NCI-H146 treated with DMSO at 0.1 percent for 48 hours (cell line): ENCODE data around the gene FBXL17.

Experiments used
- DNase-seq: peaks from one replicate; lab custom pipeline; 2025; ENCODE audit not compliant: unreplicated experiment; lab: John Stamatoyannopoulos, UW

The FBXL17 gene

DNA sequence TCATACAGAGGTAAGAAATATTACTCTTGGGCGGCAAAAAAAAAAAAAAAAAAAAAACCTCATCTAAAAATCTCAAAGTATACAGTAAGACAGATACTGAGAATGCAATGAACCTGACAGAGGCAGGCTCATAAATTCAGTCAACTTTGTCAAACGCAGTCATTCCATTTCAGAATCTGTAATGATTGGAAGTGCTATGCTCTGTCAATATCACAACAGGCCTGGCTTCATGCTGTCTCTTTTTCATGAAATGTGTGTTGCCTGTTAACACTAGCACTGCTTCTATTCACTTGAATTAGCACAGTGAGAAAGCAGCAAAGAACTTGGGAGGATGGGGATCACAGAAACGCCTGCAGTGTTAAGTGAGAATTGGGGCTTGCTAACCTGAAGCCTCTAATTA lies 510.9 kb downstream of the FBXL17 start:
- no peak for DNase-seq

DNA sequence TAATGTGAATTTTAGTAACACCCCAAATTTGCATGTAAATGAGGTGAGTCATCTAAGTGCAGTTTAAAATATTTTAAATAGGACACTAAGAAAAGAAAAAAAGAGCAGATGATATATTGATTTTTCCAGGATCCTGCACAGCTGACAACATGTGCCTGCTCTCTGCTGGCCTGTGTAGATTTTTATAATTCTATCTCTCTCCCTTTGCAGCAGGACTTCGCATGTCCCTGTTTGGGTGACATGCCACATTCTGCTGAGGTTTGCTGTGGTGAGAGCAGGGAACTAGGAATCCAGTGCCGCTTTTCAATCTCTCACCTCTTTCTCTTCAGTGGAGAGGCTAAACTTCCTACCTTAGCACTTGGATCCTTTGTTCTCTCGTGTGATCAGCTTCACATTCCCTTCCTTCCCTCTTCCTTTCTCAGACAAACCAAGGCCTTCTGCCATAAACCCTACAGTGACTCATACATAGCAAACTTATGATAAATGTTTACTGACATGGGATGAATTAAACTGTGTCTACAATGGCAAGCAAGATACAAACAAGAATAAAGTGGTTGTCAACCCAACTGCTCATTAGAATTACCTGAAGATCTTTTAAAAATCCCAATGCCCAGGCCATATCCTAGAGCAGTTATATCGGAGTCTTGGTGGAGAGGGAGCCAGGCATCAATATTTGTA lies 512.3 kb downstream of the FBXL17 start:
- peak; percentile 15 for DNase-seq

DNA sequence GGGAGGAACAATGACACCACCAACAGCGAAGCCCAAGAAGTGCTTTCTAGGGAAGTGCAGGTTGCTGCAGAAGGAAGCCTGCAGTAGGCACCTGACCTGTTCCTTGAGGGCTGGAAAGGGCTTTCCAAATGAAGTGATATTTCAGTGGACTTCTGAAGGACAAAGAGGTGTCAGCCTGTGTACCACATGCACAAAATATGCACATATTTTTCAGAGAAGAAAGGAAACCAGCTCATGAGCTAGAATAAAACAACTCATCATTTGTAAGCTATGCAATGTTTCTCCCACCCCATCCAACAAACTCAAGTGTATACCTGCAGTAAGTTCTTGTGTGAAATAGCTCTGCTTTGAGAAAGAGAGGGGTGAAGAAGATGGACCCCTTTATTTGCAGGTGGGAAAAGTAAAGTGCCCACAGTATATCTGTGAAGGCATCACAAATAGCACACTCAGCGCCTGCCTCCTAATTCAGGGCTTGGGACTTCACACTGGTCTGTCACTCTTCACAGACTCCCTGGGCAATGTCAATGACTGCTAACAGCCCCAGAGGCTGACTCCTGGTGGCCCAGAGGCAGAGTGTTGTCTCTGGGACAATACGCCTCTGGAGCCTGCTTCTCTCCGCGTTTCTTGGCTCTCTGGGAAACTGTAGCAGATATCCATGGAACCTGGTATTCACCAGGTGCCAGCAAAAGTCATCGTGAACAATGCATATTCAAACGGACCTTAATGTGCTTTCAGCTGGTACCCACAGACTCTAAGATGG lies 513.1 kb downstream of the FBXL17 start:
- DNase-seq, result no peak

- no peak for DNase-seq
These were observed 514.6 kb downstream of the FBXL17 start for GRCh38 chr5:107867266-107867665.

- DNase-seq, result no peak
These were observed 517.1 kb downstream of the FBXL17 start for GRCh38 chr5:107864793-107865192.

DNA sequence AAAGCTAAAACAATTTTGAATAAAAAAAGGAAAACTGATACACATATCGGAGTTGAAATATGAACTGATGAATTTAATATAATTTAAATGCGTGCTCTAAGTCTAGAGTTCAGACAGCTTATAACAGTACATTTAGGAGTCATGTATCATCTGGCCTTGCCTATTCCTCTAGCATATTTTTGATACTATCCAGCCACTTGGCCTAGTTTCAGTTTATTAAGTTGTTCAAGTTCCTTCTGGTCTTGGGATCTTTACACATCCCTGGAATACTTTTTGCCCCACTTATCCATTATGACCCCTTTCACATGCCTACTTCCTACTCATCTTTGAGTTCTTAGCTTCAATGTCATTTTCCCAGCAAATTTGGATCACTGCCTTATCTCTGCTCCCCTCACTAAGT lies 518.8 kb downstream of the FBXL17 start:
- no peak for DNase-seq

DNA sequence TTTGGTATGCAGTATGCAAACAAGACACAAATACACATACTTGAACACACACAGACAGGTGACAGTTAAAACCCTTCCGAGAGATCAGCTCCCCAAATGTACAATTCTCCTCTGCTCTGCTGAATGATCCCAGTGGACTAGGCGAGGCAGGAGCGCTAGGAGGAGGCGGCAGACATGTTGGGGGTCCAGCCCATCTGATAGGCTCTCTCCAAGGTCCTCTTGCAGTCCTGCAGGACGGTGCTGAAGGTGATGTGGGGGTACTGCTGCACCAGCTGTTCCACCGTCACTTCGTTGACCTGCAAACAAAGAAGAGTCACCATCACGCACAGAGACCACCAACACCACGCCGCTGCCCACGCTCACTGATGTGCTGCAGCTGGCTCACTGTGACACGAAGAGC lies 520.3 kb downstream of the FBXL17 start:
- DNase-seq, result no peak

GRCh38 chr5:107860044-107860443 lies 521.9 kb downstream of the FBXL17 start:
- no peak for DNase-seq

- DNase-seq, result no peak
These were observed 523.1 kb downstream of the FBXL17 start for GRCh38 chr5:107858788-107859187.

GRCh38 chr5:107858324-107858723 lies 523.6 kb downstream of the FBXL17 start:
- DNase-seq, result no peak

GRCh38 chr5:107857785-107858184 lies 524.1 kb downstream of the FBXL17 start:
- no peak for DNase-seq

DNA sequence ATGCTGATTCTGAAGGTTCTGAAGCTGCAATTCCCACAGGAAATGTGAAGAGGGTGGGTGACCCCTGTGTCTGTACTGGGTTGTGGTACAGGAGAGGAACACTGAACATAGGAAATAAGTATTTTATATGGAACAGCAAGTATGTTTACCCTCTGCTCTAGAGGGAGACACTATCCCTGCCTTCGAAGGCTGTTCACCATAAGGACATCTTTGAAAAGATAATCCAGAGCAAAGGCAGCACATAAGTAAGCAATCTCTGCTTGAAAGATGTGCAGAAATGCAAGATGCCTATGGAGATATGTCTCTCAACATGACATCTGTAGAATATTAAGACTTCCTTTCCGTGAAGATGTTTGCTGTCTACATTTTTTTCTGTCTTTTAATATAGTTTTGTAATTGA lies 526.7 kb downstream of the FBXL17 start:
- no peak for DNase-seq

GRCh38 chr5:107853696-107854095 lies 528.2 kb downstream of the FBXL17 start:
- DNase-seq, result no peak

GRCh38 chr5:107853031-107853430 lies 528.9 kb downstream of the FBXL17 start:
- DNase-seq, result no peak

GRCh38 chr5:107849118-107849517 lies 532.8 kb downstream of the FBXL17 start:
- no peak for DNase-seq

DNA sequence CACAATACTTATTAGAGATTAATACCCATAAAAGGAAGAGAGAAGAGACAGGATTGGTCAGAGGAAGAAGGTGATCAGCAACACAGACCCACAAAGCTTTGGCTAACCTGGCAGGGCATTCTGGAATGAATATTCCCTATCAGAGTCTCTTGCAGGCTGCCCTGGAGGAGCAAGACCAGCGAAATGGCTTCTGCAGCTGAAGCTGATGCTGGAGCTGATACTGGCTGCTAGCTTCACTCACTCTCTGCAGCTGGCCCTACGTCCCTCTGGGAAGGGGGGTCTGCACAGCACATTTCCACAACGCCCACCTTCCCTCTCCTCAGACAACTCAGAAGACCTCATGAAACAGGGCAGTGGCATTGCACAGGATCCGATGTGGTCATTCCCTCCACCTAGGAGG lies 541.3 kb downstream of the FBXL17 start:
- no peak for DNase-seq

DNA sequence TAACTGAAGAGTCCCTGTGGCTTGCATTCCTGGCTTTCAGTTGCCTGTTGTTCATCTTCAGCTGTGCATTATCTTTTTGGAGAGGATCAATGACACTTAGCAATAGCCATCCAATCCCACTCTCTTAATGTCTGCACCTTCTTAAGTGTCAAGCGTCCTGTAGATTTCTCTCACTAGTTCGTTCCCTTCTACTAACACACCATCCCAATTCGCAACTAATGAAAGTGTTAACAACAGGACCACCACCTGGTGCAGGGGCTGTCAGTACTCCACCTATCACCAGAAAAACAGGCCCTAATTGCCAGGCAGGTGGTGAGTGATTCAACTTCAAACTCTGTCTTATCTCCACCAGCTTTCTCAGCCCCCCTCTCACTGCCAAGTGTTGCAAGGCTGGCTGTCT lies 541.7 kb downstream of the FBXL17 start:
- DNase-seq, result no peak

DNA sequence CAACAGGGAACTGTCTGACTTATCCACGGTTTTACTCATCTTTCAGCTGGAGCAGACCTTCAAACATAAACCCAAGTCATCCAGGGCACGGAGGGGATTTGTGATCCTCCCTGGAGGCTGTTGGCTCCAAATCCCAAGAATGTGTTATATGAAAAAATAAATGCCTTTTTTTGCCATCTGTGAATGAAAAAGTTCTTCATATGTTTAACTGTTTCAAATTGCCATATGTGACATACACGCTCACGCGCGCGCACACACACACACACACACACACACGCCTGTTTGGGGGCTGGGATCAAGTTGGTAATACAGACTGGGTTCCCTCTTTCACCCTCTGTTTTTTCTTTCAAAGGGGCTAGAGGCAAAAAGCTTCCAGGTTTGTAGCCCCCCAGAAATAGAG lies 546.8 kb downstream of the FBXL17 start:
- no peak for DNase-seq

DNA sequence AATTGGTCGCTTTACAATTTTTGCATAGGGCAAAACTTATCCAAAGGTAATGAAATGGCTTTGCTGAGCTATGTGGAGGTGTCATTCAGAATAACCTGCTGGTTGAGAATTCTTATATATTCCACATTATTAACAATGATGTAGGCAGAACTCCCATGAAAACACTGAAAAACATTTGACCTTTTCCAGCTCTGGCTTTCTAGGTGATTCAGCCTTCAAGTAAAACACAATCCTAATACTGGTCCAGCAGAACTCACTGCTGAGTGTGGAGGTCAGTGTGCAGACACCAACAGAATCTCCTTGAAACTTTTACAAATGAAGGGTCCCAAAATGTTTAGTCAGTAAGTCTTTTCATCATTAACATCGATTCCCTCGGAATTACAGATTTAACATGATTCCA lies 549.2 kb downstream of the FBXL17 start:
- no peak for DNase-seq

DNA sequence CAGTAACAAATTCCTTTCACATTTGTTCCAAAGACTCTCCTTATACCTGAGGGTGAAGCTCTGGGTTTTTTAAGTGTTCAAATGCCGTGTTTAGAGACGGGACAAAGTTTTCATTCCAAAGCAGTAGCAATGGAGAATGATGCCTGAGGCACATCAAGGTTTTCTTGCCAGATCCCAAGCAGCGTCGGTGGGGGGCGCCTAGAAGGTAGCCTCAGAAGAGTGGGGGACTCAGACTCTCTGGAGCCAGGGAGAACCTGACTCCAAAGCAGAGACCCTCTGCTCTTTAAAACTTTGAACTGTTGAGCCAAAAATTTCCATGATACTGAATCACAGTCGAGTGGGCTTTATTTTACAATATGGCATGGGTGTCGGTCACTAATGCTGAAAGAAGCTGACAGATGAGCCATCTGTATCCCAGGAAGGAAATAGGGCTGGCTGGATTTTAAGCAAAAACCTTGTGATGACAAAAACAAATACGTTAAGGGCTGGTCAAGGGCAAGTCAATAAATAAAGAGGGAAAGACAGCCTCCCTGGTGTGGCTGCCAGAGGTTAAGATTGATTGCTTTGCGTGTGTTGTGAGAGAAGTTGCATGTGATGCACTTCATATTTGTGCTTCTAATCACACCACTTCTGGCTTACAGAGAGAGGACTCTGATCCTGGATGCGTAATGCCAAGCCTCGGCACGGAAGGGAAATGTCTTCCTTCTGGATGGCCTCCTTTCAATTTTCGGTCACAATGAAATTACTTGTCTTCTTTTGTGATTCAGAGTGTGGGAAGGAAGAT lies 550.1 kb downstream of the FBXL17 start:
- DNase-seq, result no peak

DNA sequence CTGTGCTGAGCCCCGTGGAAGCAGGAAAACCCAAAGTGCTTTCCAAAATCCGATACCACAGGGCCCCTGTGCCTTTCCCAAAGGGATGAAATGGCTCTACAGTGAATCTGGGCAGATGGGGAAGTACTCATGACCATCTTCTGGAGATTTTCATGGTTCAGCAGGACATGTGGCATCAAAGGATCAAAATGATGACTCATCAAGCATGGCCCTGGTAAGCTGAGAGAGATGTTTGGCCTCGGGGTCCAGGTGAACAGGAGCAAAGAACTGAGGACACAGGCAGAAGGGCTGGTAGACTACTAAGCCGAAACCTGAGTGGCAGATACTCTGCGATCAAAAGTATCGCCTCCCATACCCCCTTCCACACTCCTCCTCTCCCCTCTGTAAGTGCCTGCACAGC lies 551.1 kb downstream of the FBXL17 start:
- no peak for DNase-seq
